Stimulated activated CD8-positive, alpha-beta memory T cell treated with anti-CD3 and anti-CD28 coated beads, Interleukin-15, amount 100 ng/mL, for 4 hours (primary cell): ENCODE measurements around the gene TBX1.

Experiments
- DNase-seq, 2 donors: peaks; one replicate each; pipeline ENCODE4 v3.0.0-alpha.2; 2020; ENCODE audit warnings: low read depth in 2 of 2

The TBX1 gene

GRCh38 chr22:19737846-19738663, 22.5 kb upstream of the TBX1 start:
- DNase-seq: no peak

- no peak for DNase-seq
These were observed 21.7 kb upstream of the TBX1 start for GRCh38 chr22:19738664-19739447.

- no peak for DNase-seq
These were observed 21.1 kb upstream of the TBX1 start for GRCh38 chr22:19739448-19739895.

GRCh38 chr22:19739911-19740449, 20.6 kb upstream of the TBX1 start:
- DNase-seq: no peak

GRCh38 chr22:19740586-19740985, 20.0 kb upstream of the TBX1 start:
- no peak for DNase-seq

GRCh38 chr22:19741053-19741452, 19.5 kb upstream of the TBX1 start:
- DNase-seq: no peak

- no peak for DNase-seq
These were observed 18.2 kb upstream of the TBX1 start for GRCh38 chr22:19742160-19743066.

- DNase-seq: no peak
These were observed 17.5 kb upstream of the TBX1 start for GRCh38 chr22:19743081-19743480.

GRCh38 chr22:19743651-19744050, 16.9 kb upstream of the TBX1 start:
- DNase-seq: no peak

GRCh38 chr22:19744350-19745006, 16.1 kb upstream of the TBX1 start:
- no peak for DNase-seq

GRCh38 chr22:19745155-19746101, 15.2 kb upstream of the TBX1 start:
- DNase-seq: no peak

GRCh38 chr22:19746726-19747125, 13.9 kb upstream of the TBX1 start:
- DNase-seq: no peak

- no peak for DNase-seq
These were observed 13.0 kb upstream of the TBX1 start for GRCh38 chr22:19747551-19747950.

- no peak for DNase-seq
These were observed 12.4 kb upstream of the TBX1 start for GRCh38 chr22:19748139-19748538.

GRCh38 chr22:19748991-19749664, 11.4 kb upstream of the TBX1 start:
- DNase-seq: no peak

GRCh38 chr22:19749876-19750275, 10.7 kb upstream of the TBX1 start:
- no peak for DNase-seq

- no peak for DNase-seq
These were observed 9.8 kb upstream of the TBX1 start for GRCh38 chr22:19750507-19751490.
